ENCODE measurements around the gene PNMA5.
A peak's percentile ranks its signal among the peaks of the same experiment; 100 is the strongest.

The PNMA5 gene

GRCh38 chrX:152945021-152945979 lies 48.6 kb downstream of the PNMA5 start:
- DNase-seq, result no peak
- peaks cover 0 to 7% of the 10 kb centered on the region in 2 donors for H3K36me3 Mint-ChIP-seq

GRCh38 chrX:152943826-152944225 lies 50.1 kb downstream of the PNMA5 start:
- ATAC-seq (replicated peaks), result no peak
- H3K36me3 Mint-ChIP-seq, result peaks cover 0 to 5% of the 10 kb centered on the region in 2 donors

More at GRCh38 chrX:152945021-152945979, 48.6 kb downstream of the PNMA5 start:
- ATAC-seq (replicated peaks), result no peak
- Mint-ChIP-seq H3K27ac (no peak overlapping the region), H3K4me3 (no peak overlapping the region), H3K4me1 (peaks cover 0 to 3% of the 10 kb centered on the region in 2 donors), H3K9me3 (no peaks in the 10 kb centered on the region), H3K27me3 (peaks cover 0 to 3% of the 10 kb centered on the region in 2 donors)

GRCh38 chrX:152942077-152942442 lies 51.9 kb downstream of the PNMA5 start:
- no peak for DNase-seq
- Mint-ChIP-seq H3K36me3 (peaks cover 0 to 1% of the 10 kb centered on the region in 2 donors), H3K9me3 (no peaks in the 10 kb centered on the region), H3K4me1 (peaks cover 0 to 3% of the 10 kb centered on the region in 2 donors), H3K27ac (no peak overlapping the region), H3K4me3 (peak overlapping the region; percentile 85 to 88), H3K27me3 (peaks cover 0 to 3% of the 10 kb centered on the region in 2 donors)
- ATAC-seq (replicated peaks), result peak; percentile 1 to 7

More at GRCh38 chrX:152943826-152944225, 50.1 kb downstream of the PNMA5 start:
- H3K4me3 Mint-ChIP-seq, result no peak overlapping the region
- H3K27ac Mint-ChIP-seq, result no peak overlapping the region
- DNase-seq, result no peak
- peaks cover 0 to 3% of the 10 kb centered on the region in 2 donors for H3K4me1 Mint-ChIP-seq
- no peaks in the 10 kb centered on the region for H3K9me3 Mint-ChIP-seq
- peaks cover 0 to 3% of the 10 kb centered on the region in 2 donors for H3K27me3 Mint-ChIP-seq

GRCh38 chrX:152941328-152942076 lies 52.4 kb downstream of the PNMA5 start:
- H3K4me3 Mint-ChIP-seq, result peak overlapping the region; percentile 85 to 88
- no peaks in the 10 kb centered on the region for H3K9me3 Mint-ChIP-seq
- DNase-seq, result peak; percentile 86
- peak; percentile 90 to 97 for ATAC-seq (replicated peaks)
- H3K36me3 Mint-ChIP-seq, result peaks cover 0 to 1% of the 10 kb centered on the region in 2 donors
- H3K27ac Mint-ChIP-seq, result peak overlapping the region; percentile 81
- peaks cover 0 to 3% of the 10 kb centered on the region in 2 donors for H3K27me3 Mint-ChIP-seq
- peaks cover 0 to 3% of the 10 kb centered on the region in 2 donors for H3K4me1 Mint-ChIP-seq
